Mucosa of descending colon (tissue), 3 donors: ENCODE data around the gene RSU1. TPM values are rescaled to one million over a fixed set of nuclear protein-coding genes. Genes with fewer than 3 reads are reported as not detected.

Experiments used
- ATAC-seq: fragments of 200-7000 bp; cut with Tn5 transposase; one replicate; pipeline ENCODE4 v1.9.1; 2020; ENCODE audit warnings: mild to moderate bottlenecking, moderate library complexity
- DNase-seq, 3 donors: peaks; one replicate each; pipeline ENCODE4 v3.0.0-alpha.2; 2020
- H3K36me3 ChIP-seq: fragments of 200-600 bp; one replicate; pipeline ENCODE4 v1.8.0; 2021; ENCODE audit warnings: low read depth, mild to moderate bottlenecking
- H3K4me1 ChIP-seq: fragments of 200-600 bp; one replicate; pipeline ENCODE4 v1.8.0; 2021; ENCODE audit warnings: low read depth, mild to moderate bottlenecking
- H3K4me3 ChIP-seq: fragments of 200-600 bp; one replicate; pipeline ENCODE4 v1.8.0; 2021; ENCODE audit warnings: mild to moderate bottlenecking
- H3K9me3 ChIP-seq: fragments of 200-600 bp; one replicate; pipeline ENCODE4 v1.8.0; 2021; ENCODE audit warnings: mild to moderate bottlenecking
- intact Hi-C, 2 donors: fragments of 100-400 bp; cut with DNase I in 1 of 2; cut with micrococcal nuclease in 1 of 2; formaldehyde crosslinking; loops; one replicate each; pipeline versions ENCODE4 v1.11.0 to v1.11.1; 2022; cut with DNase I, micrococcal nuclease
- total RNA-seq, 3 donors: library from RNA; stranded (reverse); fragmentation: NEBNext Ultra II Directional in 2 of 3; extraction: Animal tissue kit (Norgen Biotek cat#: 25700) in 2 of 3; gene quantifications; one replicate each; pipeline versions ENCODE4 v1.2.1 to v1.2.4, GENCODE V29; 2021 to 2023
- TF ChIP-seq, protein P1 (sequence below): fragments of 200-600 bp; IDR thresholded peaks from one replicate; pipeline ENCODE4 v1.8.0; 2022; ENCODE audit warnings: antibody characterized with exemption, mild to moderate bottlenecking
- donor health status: DM: no; HTN: no; CAD: no; lungs with moderate emphysema.
- donor health status: DM: no; HTN: no; CAD: no.
- donor health status: DM: no; HTN: yes; CAD: no.

The RSU1 gene
- total RNA-seq, 3 donors from 2014 or later: 67.2 to 94.8 (median 74.1) TPM

DNA sequence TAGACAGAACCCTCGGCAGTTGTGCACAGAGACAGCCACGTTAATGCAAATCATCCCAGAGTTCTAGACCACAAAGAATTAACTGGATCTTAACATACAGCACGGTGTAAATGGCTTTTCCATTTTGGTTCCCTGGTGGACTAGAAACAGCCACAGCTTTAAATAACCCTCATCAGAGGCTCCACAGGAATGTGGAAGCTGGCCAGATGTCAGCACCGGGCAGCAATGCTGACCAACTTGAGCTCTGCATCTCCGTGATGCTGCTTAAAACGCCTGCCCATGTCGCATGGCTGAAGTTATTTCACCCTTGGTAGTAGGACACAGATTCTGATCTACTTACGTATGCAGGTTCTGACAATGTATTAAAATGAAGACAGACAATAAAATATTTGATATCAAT lies 24.5 kb downstream of the RSU1 start:
- no peaks in the 10 kb centered on the region for H3K4me1 ChIP-seq
- no peak overlapping the region for H3K4me3 ChIP-seq
- H3K36me3 ChIP-seq: no peaks in the 10 kb centered on the region
- TF ChIP-seq, protein P1, sequence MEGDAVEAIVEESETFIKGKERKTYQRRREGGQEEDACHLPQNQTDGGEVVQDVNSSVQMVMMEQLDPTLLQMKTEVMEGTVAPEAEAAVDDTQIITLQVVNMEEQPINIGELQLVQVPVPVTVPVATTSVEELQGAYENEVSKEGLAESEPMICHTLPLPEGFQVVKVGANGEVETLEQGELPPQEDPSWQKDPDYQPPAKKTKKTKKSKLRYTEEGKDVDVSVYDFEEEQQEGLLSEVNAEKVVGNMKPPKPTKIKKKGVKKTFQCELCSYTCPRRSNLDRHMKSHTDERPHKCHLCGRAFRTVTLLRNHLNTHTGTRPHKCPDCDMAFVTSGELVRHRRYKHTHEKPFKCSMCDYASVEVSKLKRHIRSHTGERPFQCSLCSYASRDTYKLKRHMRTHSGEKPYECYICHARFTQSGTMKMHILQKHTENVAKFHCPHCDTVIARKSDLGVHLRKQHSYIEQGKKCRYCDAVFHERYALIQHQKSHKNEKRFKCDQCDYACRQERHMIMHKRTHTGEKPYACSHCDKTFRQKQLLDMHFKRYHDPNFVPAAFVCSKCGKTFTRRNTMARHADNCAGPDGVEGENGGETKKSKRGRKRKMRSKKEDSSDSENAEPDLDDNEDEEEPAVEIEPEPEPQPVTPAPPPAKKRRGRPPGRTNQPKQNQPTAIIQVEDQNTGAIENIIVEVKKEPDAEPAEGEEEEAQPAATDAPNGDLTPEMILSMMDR: no peak
- intact Hi-C loops: no loop called here
- ATAC-seq (no peak), DNase-seq (no peak)
- H3K9me3 ChIP-seq: no peaks in the 10 kb centered on the region

DNA sequence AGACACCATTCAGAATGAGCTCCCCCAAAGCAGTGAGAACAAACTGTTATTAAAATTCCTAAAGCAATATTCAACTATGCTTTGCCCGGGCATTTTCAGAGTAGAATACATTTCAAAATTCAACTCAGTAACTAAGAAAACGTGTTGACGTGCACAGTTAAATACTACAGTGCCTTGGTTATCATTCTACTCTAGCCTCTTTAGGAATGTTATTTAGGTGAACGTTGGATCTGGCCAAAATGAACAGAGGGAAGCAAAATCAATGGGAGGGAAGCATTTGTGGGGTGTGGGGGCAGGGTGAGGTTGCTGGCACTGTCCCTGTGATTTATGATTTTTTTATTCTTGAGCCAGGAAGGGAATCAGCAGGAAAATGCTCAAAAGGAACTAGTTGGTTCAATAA lies 27.5 kb downstream of the RSU1 start:
- ATAC-seq: no peak
- H3K4me3 ChIP-seq: no peak overlapping the region
- intact Hi-C loops: no loop called here
- no peak for DNase-seq
- H3K4me1 ChIP-seq: no peaks in the 10 kb centered on the region
- H3K9me3 ChIP-seq: no peaks in the 10 kb centered on the region
- no peaks in the 10 kb centered on the region for H3K36me3 ChIP-seq
- TF ChIP-seq, protein P1: no peak

DNA sequence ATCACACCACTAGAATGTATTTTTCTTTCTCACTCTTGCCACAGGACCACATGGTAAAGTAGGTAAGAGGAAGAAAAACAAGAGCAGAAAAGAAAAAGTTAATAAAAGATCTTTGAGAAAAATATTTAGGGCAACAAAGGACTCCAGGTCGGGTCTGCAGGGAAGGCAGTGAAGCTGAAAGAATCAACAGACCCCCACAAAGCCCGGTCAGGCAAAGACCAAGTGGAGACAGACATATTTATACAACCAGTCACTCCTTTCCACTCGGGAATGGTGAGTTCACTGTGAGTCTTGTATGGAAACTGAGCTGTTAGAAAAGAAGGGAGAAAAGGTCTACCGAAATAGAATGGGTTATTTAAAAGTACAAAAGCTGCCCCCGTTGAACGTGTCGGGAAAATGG lies 28.0 kb downstream of the RSU1 start:
- DNase-seq: no peak
- no peak for ATAC-seq
- TF ChIP-seq, protein P1: no peak
- H3K36me3 ChIP-seq: no peaks in the 10 kb centered on the region
- no peaks in the 10 kb centered on the region for H3K9me3 ChIP-seq
- no peaks in the 10 kb centered on the region for H3K4me1 ChIP-seq
- intact Hi-C loops: no loop called here
- H3K4me3 ChIP-seq: no peak overlapping the region

DNA sequence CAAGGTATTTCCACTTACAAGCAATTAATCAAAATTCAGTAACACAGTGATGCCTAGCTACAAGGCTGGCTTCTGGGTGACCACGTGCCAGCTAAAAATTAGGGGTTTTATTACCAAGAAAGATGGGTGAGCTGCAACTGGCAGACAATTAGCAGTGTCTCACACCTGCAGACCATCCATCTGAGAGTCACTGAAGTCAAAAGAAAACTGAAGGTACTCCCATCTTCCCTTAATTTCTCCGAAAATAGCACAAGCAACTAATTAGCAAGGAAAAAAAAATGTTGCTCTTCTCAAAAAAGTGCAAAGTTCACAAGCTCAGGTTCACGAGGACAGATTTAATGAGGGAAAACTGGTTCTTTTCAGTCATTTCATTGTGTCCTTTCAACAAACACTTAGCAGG lies 28.4 kb downstream of the RSU1 start:
- TF ChIP-seq, protein P1: no peak
- ATAC-seq (no peak), DNase-seq (no peak)

DNA sequence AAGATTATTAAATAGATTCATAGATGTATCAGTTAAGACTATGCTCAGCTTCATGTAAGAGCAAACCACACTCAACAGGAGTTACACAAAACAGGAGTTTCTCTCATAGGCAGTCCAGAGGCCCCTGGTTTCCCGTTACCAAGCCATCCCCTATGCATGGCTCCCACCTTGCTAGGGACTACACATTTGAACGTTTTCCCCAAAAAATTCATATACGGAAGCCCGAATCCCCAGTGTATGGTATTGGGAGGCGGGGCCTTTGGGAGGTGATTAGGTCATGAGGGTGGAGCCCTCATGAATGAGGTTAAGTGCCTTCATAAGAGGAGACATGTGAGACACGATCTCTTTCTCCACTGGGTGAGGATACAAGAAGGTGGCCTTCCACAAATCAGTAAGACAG lies 29.1 kb downstream of the RSU1 start:
- Histone ChIP-seq H3K9me3 (no peaks in the 10 kb centered on the region), H3K4me1 (no peaks in the 10 kb centered on the region), H3K36me3 (no peaks in the 10 kb centered on the region), H3K4me3 (no peak overlapping the region)
- no peak for DNase-seq
- TF ChIP-seq, protein P1: no peak
- intact Hi-C loops: no loop called here
- no peak for ATAC-seq

More for the DNA sequence above, 28.4 kb downstream of the RSU1 start:
- intact Hi-C loops: no loop called here
- no peaks in the 10 kb centered on the region for H3K9me3 ChIP-seq
- H3K4me1 ChIP-seq: no peaks in the 10 kb centered on the region
- no peak overlapping the region for H3K4me3 ChIP-seq
- H3K36me3 ChIP-seq: no peaks in the 10 kb centered on the region

DNA sequence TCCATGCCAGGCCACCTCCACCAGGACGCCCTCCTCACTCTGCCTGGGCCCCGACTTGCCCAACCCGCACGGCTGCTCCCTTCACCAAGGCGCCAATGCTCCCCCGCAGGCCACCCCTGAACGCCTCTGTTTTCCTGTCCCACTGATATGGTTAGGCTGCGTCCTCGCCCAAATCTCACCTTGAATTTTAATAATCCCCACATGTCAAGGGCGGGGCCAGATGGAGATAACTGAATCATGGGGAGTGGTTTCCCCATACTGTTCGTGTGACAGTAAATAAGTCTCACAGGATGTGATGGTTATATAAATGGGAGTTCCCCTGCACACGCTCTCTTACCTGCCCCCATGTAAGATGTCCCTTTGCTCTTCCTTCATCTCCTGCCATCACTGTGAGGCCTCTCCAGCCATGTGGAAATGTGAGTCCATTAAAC lies 29.8 kb downstream of the RSU1 start:
- Histone ChIP-seq H3K4me1 (no peaks in the 10 kb centered on the region), H3K36me3 (no peaks in the 10 kb centered on the region), H3K4me3 (no peak overlapping the region), H3K9me3 (no peaks in the 10 kb centered on the region)
- ATAC-seq (peak; percentile 78), DNase-seq (no peak)
- TF ChIP-seq, protein P1: no peak
- intact Hi-C loops: no loop called here
